Measurements from ENCODE around the gene ENOX2. TPM values are rescaled to one million over a fixed set of nuclear protein-coding genes. Genes with fewer than 3 reads are reported as not detected.

The ENOX2 gene
- total and polyA plus RNA-seq, 2 of the 13 experiments (the other 11 are each of a cell fraction or from before 2014, with no cell fraction given), result 5.9 to 8.5 TPM

DNA sequence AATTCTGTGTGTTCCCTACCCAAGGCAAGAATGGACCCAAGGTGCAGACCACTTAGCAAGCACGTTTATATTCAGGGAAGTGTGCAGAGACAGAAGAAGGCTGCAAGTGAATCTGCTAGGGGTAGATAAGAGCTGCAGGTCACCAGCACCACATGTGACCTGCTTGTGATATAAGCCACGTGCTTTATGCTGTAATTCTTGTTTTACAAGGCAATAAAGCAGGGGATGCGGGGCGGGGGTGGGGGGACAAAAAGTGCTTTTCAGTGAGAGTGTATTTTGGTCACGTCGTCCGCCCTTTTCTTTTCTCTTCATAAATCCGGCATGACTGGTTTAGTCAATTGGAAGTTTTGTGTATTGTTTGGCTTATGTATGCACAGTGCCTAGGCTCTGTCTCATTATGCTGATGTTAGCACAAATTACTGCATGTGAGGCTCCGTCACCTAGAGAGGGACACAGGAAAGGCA lies 308.5 kb downstream of the ENOX2 start:
- Histone ChIP-seq H3K4me3 (replicated peaks in 1 of 3; ENCODE audit: insufficient read depth in 1 of 3, low read depth in 2 of 3, low read length in 3 of 3) (no peak overlapping the region), H3K79me2 (ENCODE audit: insufficient read depth, low read length) (no peaks in the 10 kb centered on the region), H3K4me2 (ENCODE audit: low read depth, low read length) (no peak overlapping the region), H4K20me1 (ENCODE audit: insufficient read depth, low read length) (no peaks in the 10 kb centered on the region), H3K9me3 (ENCODE audit: low read length) (no peaks in the 10 kb centered on the region), H3K36me3 (replicated peaks in 1 of 2; ENCODE audit: control insufficient read depth in 1 of 2, insufficient read depth in 2 of 2, low read length in 2 of 2) (no peaks in the 10 kb centered on the region), H3K27ac (ENCODE audit: extremely low read length, insufficient read depth, low read length) (no peak overlapping the region), H3K27me3 (ENCODE audit: control insufficient read depth in 1 of 2, insufficient read depth in 2 of 2, low read length in 2 of 2) (no peaks in the 10 kb centered on the region), H3K9ac (ENCODE audit: insufficient read depth, low read depth, low read length) (no peak overlapping the region), H2AFZ (ENCODE audit: low read length) (no peak overlapping the region), H3K4me1 (ENCODE audit: insufficient read depth, low read length) (no peaks in the 10 kb centered on the region)
- intact Hi-C loops (cut with micrococcal nuclease; ENCODE audit: unreplicated experiment) (no loop called here), in situ Hi-C loops (cut with HindIII; ENCODE audit: extremely low pct_ligation_motif_present, low pct_unique_long_range_greater_than_20kb) (no loop called here)
- WGBS (ENCODE audit: low lambda C conversion rate), result 35% methylated on average over 9 of the region's 9 CpGs
- DNase-seq (ENCODE audit: low spot score) (no peak), ATAC-seq (no peak), FAIRE-seq (no peak)
- no TSS peak for BruUV-seq (replicated peaks)
- TF ChIP-seq BRD4 (CRISPR knock-in tag; IDR thresholded peaks at IDR 0.05) (no peak), MAFF (IDR thresholded peaks at IDR 0.05; ENCODE audit: low read depth, low read length) (peak; percentile 64), ZFP62 (CRISPR knock-in tag; IDR thresholded peaks at IDR 0.05) (no peak), KAT8 (CRISPR knock-in tag; IDR thresholded peaks at IDR 0.05) (no peak), ZEB1 (IDR thresholded peaks at IDR 0.05; ENCODE audit: insufficient replicate concordance, low read depth) (no peak), POLR2AphosphoS2 (IDR thresholded peaks at IDR 0.05; ENCODE audit: low read depth, low read length) (no peak), ZNF737 (CRISPR knock-in tag; IDR thresholded peaks at IDR 0.05; ENCODE audit: borderline replicate concordance) (no peak), MAFK (conservative IDR thresholded peaks at IDR 0.05 in 1 of 2, IDR thresholded peaks at IDR 0.05 in 1 of 2; ENCODE audit: low read length in 2 of 2) (peak; percentile 72 to 84)
- TF ChIP-seq, protein P1, sequence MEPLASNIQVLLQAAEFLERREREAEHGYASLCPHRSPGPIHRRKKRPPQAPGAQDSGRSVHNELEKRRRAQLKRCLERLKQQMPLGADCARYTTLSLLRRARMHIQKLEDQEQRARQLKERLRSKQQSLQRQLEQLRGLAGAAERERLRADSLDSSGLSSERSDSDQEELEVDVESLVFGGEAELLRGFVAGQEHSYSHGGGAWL (CRISPR knock-in tag; IDR thresholded peaks at IDR 0.05), result no peak
- ChIA-PET POLR2A (no interaction called here), CTCF (ENCODE audit: low intra/inter-chr PET ratio, low total read pairs) (no interaction called here)

DNA sequence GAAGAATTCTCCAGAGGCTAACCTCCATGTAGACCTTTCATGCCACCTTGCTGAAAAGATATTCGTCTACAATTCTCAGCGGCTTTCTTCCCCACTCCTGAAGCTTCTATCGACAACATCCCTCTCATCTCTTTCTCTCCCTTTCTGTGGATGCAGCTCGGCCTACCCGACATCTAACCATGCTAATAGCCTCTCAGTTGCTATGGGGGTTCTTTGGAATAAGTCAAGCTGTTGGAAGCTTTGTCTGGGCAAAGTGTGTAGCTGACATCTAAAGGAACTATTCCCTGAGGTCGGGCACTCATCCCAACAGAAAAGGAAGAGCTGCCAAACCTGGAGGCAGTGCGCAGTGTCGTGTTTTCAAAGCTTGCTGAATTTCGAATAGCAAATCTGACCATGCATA lies 309.1 kb downstream of the ENOX2 start:
- ATAC-seq (no peak), FAIRE-seq (no peak), DNase-seq (ENCODE audit: low spot score) (no peak)
- no peak overlapping the region for H3K4me2 ChIP-seq (ENCODE audit: low read depth, low read length)
- no TSS peak for BruUV-seq (replicated peaks)
- H3K36me3 ChIP-seq (replicated peaks in 1 of 2; ENCODE audit: control insufficient read depth in 1 of 2, insufficient read depth in 2 of 2, low read length in 2 of 2), result no peaks in the 10 kb centered on the region
- no peak overlapping the region for H3K9ac ChIP-seq (ENCODE audit: insufficient read depth, low read depth, low read length)
- no peaks in the 10 kb centered on the region for H3K27me3 ChIP-seq (ENCODE audit: control insufficient read depth in 1 of 2, insufficient read depth in 2 of 2, low read length in 2 of 2)
- no peaks in the 10 kb centered on the region for H3K4me1 ChIP-seq (ENCODE audit: insufficient read depth, low read length)
- in situ Hi-C loops (cut with HindIII; ENCODE audit: extremely low pct_ligation_motif_present, low pct_unique_long_range_greater_than_20kb), result no loop called here
- TF ChIP-seq IRX3 (CRISPR knock-in tag; IDR thresholded peaks at IDR 0.05; ENCODE audit: borderline replicate concordance, low read depth) (no peak), ZNF572 (CRISPR knock-in tag; IDR thresholded peaks at IDR 0.05) (no peak), SOX13 (IDR thresholded peaks at IDR 0.05) (no peak), SOX13 (CRISPR knock-in tag; conservative IDR thresholded peaks at IDR 0.05 in 1 of 2, IDR thresholded peaks at IDR 0.05 in 1 of 2) (no peak)
- TF ChIP-seq, protein P2, sequence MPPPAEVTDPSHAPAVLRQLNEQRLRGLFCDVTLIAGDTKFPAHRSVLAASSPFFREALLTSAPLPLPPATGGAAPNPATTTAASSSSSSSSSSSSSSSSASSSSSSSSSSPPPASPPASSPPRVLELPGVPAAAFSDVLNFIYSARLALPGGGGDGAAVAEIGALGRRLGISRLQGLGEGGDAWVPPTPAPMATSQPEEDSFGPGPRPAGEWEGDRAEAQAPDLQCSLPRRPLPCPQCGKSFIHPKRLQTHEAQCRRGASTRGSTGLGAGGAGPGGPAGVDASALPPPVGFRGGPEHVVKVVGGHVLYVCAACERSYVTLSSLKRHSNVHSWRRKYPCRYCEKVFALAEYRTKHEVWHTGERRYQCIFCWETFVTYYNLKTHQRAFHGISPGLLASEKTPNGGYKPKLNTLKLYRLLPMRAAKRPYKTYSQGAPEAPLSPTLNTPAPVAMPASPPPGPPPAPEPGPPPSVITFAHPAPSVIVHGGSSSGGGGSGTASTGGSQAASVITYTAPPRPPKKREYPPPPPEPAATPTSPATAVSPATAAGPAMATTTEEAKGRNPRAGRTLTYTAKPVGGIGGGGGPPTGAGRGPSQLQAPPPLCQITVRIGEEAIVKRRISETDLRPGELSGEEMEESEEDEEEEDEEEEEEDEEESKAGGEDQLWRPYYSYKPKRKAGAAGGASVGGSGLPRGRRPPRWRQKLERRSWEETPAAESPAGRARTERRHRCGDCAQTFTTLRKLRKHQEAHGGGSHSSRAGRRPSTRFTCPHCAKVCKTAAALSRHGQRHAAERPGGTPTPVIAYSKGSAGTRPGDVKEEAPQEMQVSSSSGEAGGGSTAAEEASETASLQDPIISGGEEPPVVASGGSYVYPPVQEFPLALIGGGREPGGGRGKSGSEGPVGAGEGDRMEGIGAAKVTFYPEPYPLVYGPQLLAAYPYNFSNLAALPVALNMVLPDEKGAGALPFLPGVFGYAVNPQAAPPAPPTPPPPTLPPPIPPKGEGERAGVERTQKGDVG (CRISPR knock-in tag; IDR thresholded peaks at IDR 0.05; ENCODE audit: borderline replicate concordance), result no peak
- TF ChIP-seq, protein P3, sequence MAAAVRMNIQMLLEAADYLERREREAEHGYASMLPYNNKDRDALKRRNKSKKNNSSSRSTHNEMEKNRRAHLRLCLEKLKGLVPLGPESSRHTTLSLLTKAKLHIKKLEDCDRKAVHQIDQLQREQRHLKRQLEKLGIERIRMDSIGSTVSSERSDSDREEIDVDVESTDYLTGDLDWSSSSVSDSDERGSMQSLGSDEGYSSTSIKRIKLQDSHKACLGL (CRISPR knock-in tag; IDR thresholded peaks at IDR 0.05), result no peak
- no peak overlapping the region for H3K4me3 ChIP-seq (replicated peaks in 1 of 3; ENCODE audit: insufficient read depth in 1 of 3, low read depth in 2 of 3, low read length in 3 of 3)
- intact Hi-C loops (cut with micrococcal nuclease; ENCODE audit: unreplicated experiment), result no loop called here
- no peaks in the 10 kb centered on the region for H3K79me2 ChIP-seq (ENCODE audit: insufficient read depth, low read length)
- H4K20me1 ChIP-seq (ENCODE audit: insufficient read depth, low read length), result no peaks in the 10 kb centered on the region
- H3K27ac ChIP-seq (ENCODE audit: extremely low read length, insufficient read depth, low read length), result no peak overlapping the region
- H2AFZ ChIP-seq (ENCODE audit: low read length), result no peak overlapping the region
- H3K9me3 ChIP-seq (ENCODE audit: low read length), result no peaks in the 10 kb centered on the region
- CTCF ChIA-PET (ENCODE audit: low intra/inter-chr PET ratio, low total read pairs), result no interaction called here
- WGBS (ENCODE audit: low lambda C conversion rate), result 63% methylated on average over 9 of the region's 9 CpGs
- POLR2A ChIA-PET, result no interaction called here

Measured in HepG2 (cell line).